ENCODE results near the gene SERTAD3.

The SERTAD3 gene

GRCh38 chr19:40444000-40444824, at the start of gene SERTAD3:
Gene SERTAD3, minus strand, starts transcription at chr19:40444335. Its CDS starts 2,255 bp downstream, at chr19:40442080.
- TF ChIP-seq CTCF (IDR thresholded peaks at IDR 0.05) = no peak

DNA sequence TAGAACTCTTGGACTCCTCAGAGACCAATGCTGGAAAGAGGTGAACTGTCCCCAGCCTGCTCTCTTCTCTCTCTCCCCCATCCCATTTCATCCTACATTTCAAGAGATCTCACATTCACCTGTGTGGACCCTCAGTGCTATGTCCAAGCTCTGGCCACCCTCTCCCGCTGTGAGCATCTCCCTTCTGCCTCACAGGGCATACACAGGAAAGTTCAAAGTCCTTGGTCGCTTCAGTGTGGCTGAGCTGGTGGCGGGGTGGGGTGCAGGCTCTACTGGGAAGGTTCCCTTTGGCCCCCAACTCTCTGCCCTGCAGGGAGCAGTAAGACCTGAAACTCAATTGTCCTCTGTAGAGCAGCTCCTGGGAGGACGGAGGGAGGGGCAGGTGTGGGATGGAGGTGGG, 49.6 kb upstream of the SERTAD3 start:
- TF ChIP-seq CTCF (IDR thresholded peaks at IDR 0.05) = no peak

GRCh38 chr19:40492274-40492673, 48.1 kb upstream of the SERTAD3 start:
- no peak for TF ChIP-seq CTCF (IDR thresholded peaks at IDR 0.05)

GRCh38 chr19:40489882-40490230, 45.7 kb upstream of the SERTAD3 start:
- no peak for TF ChIP-seq CTCF (IDR thresholded peaks at IDR 0.05)

DNA sequence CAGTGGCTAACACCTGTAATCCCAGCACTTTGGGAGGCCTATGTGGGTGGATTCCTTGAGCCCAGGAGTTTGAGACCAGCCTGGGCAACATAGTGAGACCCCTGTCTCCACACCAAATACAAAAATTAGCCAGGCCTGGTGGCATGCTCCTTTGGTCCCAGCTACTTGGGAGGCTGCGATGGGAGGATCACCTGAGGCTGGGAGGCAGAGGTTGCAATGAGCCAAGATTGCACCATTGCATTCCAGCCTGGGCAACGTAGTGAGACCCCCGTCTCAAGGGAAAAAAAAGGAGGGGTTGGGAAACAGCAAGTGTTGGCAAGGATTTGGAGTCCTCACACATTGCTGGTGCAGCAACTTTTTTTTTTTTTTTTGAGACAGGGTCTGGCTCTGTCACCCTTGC, 41.9 kb upstream of the SERTAD3 start:
- TF ChIP-seq CTCF (IDR thresholded peaks at IDR 0.05) = no peak

DNA sequence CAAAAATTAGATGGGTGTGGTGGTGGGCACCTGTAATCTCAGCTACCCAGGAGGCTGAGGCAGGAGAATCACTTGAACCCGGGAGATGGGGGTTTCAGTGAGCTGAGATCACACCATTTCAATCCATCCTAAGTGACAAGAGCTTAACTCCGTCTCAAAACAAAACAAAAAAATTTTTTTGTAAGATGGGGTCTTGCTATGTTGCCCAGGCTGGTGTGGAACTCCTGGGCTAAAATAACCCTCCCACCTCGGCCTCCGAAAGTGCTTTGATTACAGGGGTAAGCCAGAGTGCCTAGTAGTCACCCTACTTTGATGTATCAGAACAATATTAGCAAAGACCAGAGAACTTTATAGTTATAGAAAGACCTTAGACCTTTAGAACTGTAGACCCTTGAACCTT, 30.6 kb upstream of the SERTAD3 start:
- TF ChIP-seq CTCF (IDR thresholded peaks at IDR 0.05) = no peak

- no peak for TF ChIP-seq CTCF (IDR thresholded peaks at IDR 0.05)
Measured at GRCh38 chr19:40472516-40472915, 28.4 kb upstream of the SERTAD3 start.

GRCh38 chr19:40471111-40471510, 27.0 kb upstream of the SERTAD3 start:
- no peak for TF ChIP-seq CTCF (IDR thresholded peaks at IDR 0.05)
